Transverse colon (tissue), 3 donors: ENCODE results near the gene DNAJB6.

ENCODE experiments used
- EP300 ChIP-seq: sonication (generic); formaldehyde crosslinking; IDR thresholded peaks from one replicate; pipeline ENCODE4 v1.6.1; 2017; ENCODE audit warnings: antibody characterized with exemption, low read depth
- TF ChIP-seq, protein P1 (sequence below), 5 experiments: fragments of 200-600 bp in 3 of 5; fragments of 450-650 bp in 2 of 5; sonication (generic) in 3 of 5; IDR thresholded peaks; 1 replicate in 2 of 5; 2 replicates in 3 of 5; pipeline ENCODE4 v1.5.1; 2016 to 2017; ENCODE audit warnings: antibody characterized with exemption in 5 of 5, inconsistent platforms in 3 of 5, mild to moderate bottlenecking in 2 of 5, moderate library complexity in 1 of 5

GRCh38 chr7:157375410-157375809, 38.6 kb downstream of the DNAJB6 start:
- TF ChIP-seq, protein P1, sequence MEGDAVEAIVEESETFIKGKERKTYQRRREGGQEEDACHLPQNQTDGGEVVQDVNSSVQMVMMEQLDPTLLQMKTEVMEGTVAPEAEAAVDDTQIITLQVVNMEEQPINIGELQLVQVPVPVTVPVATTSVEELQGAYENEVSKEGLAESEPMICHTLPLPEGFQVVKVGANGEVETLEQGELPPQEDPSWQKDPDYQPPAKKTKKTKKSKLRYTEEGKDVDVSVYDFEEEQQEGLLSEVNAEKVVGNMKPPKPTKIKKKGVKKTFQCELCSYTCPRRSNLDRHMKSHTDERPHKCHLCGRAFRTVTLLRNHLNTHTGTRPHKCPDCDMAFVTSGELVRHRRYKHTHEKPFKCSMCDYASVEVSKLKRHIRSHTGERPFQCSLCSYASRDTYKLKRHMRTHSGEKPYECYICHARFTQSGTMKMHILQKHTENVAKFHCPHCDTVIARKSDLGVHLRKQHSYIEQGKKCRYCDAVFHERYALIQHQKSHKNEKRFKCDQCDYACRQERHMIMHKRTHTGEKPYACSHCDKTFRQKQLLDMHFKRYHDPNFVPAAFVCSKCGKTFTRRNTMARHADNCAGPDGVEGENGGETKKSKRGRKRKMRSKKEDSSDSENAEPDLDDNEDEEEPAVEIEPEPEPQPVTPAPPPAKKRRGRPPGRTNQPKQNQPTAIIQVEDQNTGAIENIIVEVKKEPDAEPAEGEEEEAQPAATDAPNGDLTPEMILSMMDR (IDR thresholded peaks at IDR 0.05): no peak
- TF ChIP-seq EP300: no peak
